ENCODE results near the gene EFL1. TPM values are rescaled to one million over a fixed set of nuclear protein-coding genes. Genes with fewer than 3 reads are reported as not detected.

Gene EFL1
- polyA plus RNA-seq, 1 donor from 2014 or later, result 16.8 TPM

- no peak for TF ChIP-seq POLR2AphosphoS5 (IDR thresholded peaks at IDR 0.05)
- TF ChIP-seq TAF1 (IDR thresholded peaks at IDR 0.05; ENCODE audit: low read depth), result no peak
- H3K9ac ChIP-seq (ENCODE audit: low read length), result no peak overlapping the region
- H3K36me3 ChIP-seq (ENCODE audit: insufficient read depth, low read length), result no peaks in the 10 kb centered on the region
- H3K4me3 ChIP-seq (ENCODE audit: low read length), result no peak overlapping the region
- H4K20me1 ChIP-seq (ENCODE audit: insufficient read depth), result no peaks in the 10 kb centered on the region
- H3K27me3 ChIP-seq (ENCODE audit: insufficient read depth, low read depth, low read length), result no peaks in the 10 kb centered on the region
- no peak overlapping the region for H3K4me2 ChIP-seq (ENCODE audit: low read length)
- H3K27ac ChIP-seq (ENCODE audit: low read length), result no peak overlapping the region
- no peaks in the 10 kb centered on the region for H3F3A ChIP-seq (ENCODE audit: insufficient read depth, low read length, poor library complexity, severe bottlenecking)
- H3K9me2 ChIP-seq (ENCODE audit: insufficient read depth, low read length), result no peaks in the 10 kb centered on the region
- H3K9me3 ChIP-seq (ENCODE audit: low read length), result no peaks in the 10 kb centered on the region
- H3K79me2 ChIP-seq (replicated peaks; ENCODE audit: insufficient read depth, low read length), result no peaks in the 10 kb centered on the region
- H2AFZ ChIP-seq (ENCODE audit: low read depth, low read length), result no peak overlapping the region
Observed at GRCh38 chr15:82122746-82123400, 139.7 kb downstream of the EFL1 start.

GRCh38 chr15:82118040-82118439, 144.5 kb downstream of the EFL1 start:
- Histone ChIP-seq H4K20me1 (ENCODE audit: insufficient read depth) (no peaks in the 10 kb centered on the region), H3F3A (ENCODE audit: insufficient read depth, low read length, poor library complexity, severe bottlenecking) (no peaks in the 10 kb centered on the region), H3K9ac (ENCODE audit: low read length) (no peak overlapping the region), H3K9me2 (ENCODE audit: insufficient read depth, low read length) (no peaks in the 10 kb centered on the region), H3K79me2 (replicated peaks; ENCODE audit: insufficient read depth, low read length) (no peaks in the 10 kb centered on the region), H3K4me2 (ENCODE audit: low read length) (no peak overlapping the region), H3K36me3 (ENCODE audit: insufficient read depth, low read length) (no peaks in the 10 kb centered on the region), H3K4me3 (ENCODE audit: low read length) (no peak overlapping the region), H2AFZ (ENCODE audit: low read depth, low read length) (no peak overlapping the region), H3K9me3 (ENCODE audit: low read length) (no peaks in the 10 kb centered on the region), H3K27ac (ENCODE audit: low read length) (no peak overlapping the region), H3K27me3 (ENCODE audit: insufficient read depth, low read depth, low read length) (no peaks in the 10 kb centered on the region)
- TF ChIP-seq, protein P1, sequence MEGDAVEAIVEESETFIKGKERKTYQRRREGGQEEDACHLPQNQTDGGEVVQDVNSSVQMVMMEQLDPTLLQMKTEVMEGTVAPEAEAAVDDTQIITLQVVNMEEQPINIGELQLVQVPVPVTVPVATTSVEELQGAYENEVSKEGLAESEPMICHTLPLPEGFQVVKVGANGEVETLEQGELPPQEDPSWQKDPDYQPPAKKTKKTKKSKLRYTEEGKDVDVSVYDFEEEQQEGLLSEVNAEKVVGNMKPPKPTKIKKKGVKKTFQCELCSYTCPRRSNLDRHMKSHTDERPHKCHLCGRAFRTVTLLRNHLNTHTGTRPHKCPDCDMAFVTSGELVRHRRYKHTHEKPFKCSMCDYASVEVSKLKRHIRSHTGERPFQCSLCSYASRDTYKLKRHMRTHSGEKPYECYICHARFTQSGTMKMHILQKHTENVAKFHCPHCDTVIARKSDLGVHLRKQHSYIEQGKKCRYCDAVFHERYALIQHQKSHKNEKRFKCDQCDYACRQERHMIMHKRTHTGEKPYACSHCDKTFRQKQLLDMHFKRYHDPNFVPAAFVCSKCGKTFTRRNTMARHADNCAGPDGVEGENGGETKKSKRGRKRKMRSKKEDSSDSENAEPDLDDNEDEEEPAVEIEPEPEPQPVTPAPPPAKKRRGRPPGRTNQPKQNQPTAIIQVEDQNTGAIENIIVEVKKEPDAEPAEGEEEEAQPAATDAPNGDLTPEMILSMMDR (IDR thresholded peaks at IDR 0.05; ENCODE audit: poor library complexity, severe bottlenecking), result no peak
- TF ChIP-seq EZH2 (IDR thresholded peaks at IDR 0.05; ENCODE audit: borderline replicate concordance, insufficient read depth, low read length, poor library complexity, severe bottlenecking) (no peak), POLR2AphosphoS5 (IDR thresholded peaks at IDR 0.05) (no peak), MXI1 (conservative IDR thresholded peaks at IDR 0.05; ENCODE audit: poor library complexity, severe bottlenecking) (no peak), REST (IDR thresholded peaks at IDR 0.05; ENCODE audit: borderline replicate concordance) (no peak), TAF1 (IDR thresholded peaks at IDR 0.05; ENCODE audit: low read depth) (no peak), EP300 (conservative IDR thresholded peaks at IDR 0.05; ENCODE audit: poor library complexity, severe bottlenecking) (no peak), SMC3 (conservative IDR thresholded peaks at IDR 0.05; ENCODE audit: poor library complexity) (no peak), RAD21 (conservative IDR thresholded peaks at IDR 0.05) (no peak)
